VCaP (cell line): Measurements from ENCODE around the gene TLE1.

ENCODE experiments used
- H3K27ac ChIP-seq: fragments of 450-650 bp; 2 replicates; pipeline ENCODE4 v1.5.1; 2017
- CTCF ChIP-seq: fragments of 450-650 bp; conservative IDR thresholded peaks from 2 replicates; pipeline ENCODE4 v1.5.1; 2017; ENCODE audit warnings: mild to moderate bottlenecking, moderate library complexity

TLE1 gene

GRCh38 chr9:81602887-81603680 is 86.3 kb downstream of the TLE1 start:
- no peak for TF ChIP-seq CTCF
- no peak overlapping the region for H3K27ac ChIP-seq

- TF ChIP-seq CTCF, result no peak
- H3K27ac ChIP-seq, result no peak overlapping the region
Observed at GRCh38 chr9:81601639-81602623, 87.4 kb downstream of the TLE1 start.

- no peak for TF ChIP-seq CTCF
- H3K27ac ChIP-seq, result no peak overlapping the region
Observed at GRCh38 chr9:81600631-81601030, 88.7 kb downstream of the TLE1 start.

- H3K27ac ChIP-seq, result no peak overlapping the region
- no peak for TF ChIP-seq CTCF
Observed at GRCh38 chr9:81599837-81600236, 89.5 kb downstream of the TLE1 start.

GRCh38 chr9:81598811-81599210 is 90.5 kb downstream of the TLE1 start:
- no peak overlapping the region for H3K27ac ChIP-seq
- no peak for TF ChIP-seq CTCF

GRCh38 chr9:81598123-81598497 is 91.2 kb downstream of the TLE1 start:
- TF ChIP-seq CTCF, result no peak

GRCh38 chr9:81597419-81598122 is 91.8 kb downstream of the TLE1 start:
- no peak for TF ChIP-seq CTCF
- H3K27ac ChIP-seq, result no peak overlapping the region

More at GRCh38 chr9:81598123-81598497, 91.2 kb downstream of the TLE1 start:
- H3K27ac ChIP-seq, result no peak overlapping the region
